Measurements from ENCODE around the gene ABCC2. TPM values are rescaled to one million over a fixed set of nuclear protein-coding genes. Genes with fewer than 3 reads are reported as not detected.
A peak's percentile ranks its signal among the peaks of the same experiment; 100 is the strongest.

The ABCC2 gene
- total and polyA plus RNA-seq, 7 donors: 0.41 to 3.9 (median 1.3) TPM; not detected in 1

DNA sequence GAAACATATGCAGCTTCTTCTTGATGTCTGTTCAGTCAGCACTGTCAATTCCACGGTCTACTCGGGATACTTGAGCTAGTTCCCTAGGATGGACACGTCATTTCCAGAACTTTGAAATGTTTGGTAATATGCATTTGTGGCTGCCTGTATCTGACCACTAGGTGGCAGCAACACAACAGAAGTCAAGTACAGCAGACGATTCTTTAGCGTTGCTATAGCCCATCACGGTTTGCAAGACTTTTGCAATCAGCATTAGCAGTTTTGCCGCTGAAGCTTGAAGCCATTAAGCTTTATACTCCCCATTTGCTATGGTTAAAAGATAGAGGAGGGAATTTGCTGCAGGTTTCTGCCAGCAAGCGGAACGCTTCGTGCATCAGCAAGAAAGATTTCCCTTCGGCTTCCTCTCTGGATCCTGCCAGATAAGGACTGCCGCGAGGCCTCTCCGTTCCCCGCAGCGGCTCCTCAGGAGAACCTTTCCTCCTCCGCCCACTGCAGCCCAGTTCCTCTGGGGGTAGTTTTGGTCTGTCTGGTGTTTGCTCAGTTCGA lies 63.5 kb downstream of the ABCC2 start:
- Histone ChIP-seq H3K9me3 (no peaks in the 10 kb centered on the region), H3K36me3 (no peaks in the 10 kb centered on the region), H3K4me1 (peaks cover 0 to 16% (median 4%) of the 10 kb centered on the region in 4 donors), H3K4me3 (peak overlapping the region in 3 of 4 donors; percentile 26 to 41 (median 32)), H3K27me3 (no peaks in the 10 kb centered on the region), H3K27ac (peak overlapping the region in 1 of 4 donors; percentile 60)
- TF ChIP-seq, protein P1, sequence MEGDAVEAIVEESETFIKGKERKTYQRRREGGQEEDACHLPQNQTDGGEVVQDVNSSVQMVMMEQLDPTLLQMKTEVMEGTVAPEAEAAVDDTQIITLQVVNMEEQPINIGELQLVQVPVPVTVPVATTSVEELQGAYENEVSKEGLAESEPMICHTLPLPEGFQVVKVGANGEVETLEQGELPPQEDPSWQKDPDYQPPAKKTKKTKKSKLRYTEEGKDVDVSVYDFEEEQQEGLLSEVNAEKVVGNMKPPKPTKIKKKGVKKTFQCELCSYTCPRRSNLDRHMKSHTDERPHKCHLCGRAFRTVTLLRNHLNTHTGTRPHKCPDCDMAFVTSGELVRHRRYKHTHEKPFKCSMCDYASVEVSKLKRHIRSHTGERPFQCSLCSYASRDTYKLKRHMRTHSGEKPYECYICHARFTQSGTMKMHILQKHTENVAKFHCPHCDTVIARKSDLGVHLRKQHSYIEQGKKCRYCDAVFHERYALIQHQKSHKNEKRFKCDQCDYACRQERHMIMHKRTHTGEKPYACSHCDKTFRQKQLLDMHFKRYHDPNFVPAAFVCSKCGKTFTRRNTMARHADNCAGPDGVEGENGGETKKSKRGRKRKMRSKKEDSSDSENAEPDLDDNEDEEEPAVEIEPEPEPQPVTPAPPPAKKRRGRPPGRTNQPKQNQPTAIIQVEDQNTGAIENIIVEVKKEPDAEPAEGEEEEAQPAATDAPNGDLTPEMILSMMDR (IDR thresholded peaks at IDR 0.05): peak; percentile 88 to 96 (median 90)
- TF ChIP-seq EP300 (IDR thresholded peaks at IDR 0.05) (no peak), POLR2A (IDR thresholded peaks at IDR 0.05) (no peak)
- 5 to 7% methylated on average over 18 of the region's 18 CpGs for WGBS, 2 donors
- intact Hi-C loops (cut with DNase I): loop anchor here (1.0 to 10.0 kb wide), 3 partner anchors 165 to 339 kb away; partner anchors contain the start of gene ERLIN1
- DNase-seq: peak; percentile 91

GRCh38 chr10:99849057-99849456 lies 66.6 kb downstream of the ABCC2 start:
- WGBS, 2 donors: 79 to 92% methylated on average over 7 of the region's 7 CpGs
- no peaks in the 10 kb centered on the region for H3K9me3 ChIP-seq
- no peak for DNase-seq
- H3K27me3 ChIP-seq: no peaks in the 10 kb centered on the region
- peaks cover 0 to 16% (median 4%) of the 10 kb centered on the region in 4 donors for H3K4me1 ChIP-seq
- TF ChIP-seq, protein P1 (IDR thresholded peaks at IDR 0.05): no peak
- TF ChIP-seq EP300 (IDR thresholded peaks at IDR 0.05) (no peak), POLR2AphosphoS5 (IDR thresholded peaks at IDR 0.05) (no peak), POLR2A (IDR thresholded peaks at IDR 0.05) (no peak)
- no peak overlapping the region for H3K27ac ChIP-seq
- H3K4me3 ChIP-seq: no peak overlapping the region
- H3K36me3 ChIP-seq: no peaks in the 10 kb centered on the region
- intact Hi-C loops (cut with DNase I): loop anchor here (10.0 kb wide), 1 partner anchor 336 kb away; the partner anchor contains the start of gene ERLIN1

- Histone ChIP-seq H3K27me3 (no peaks in the 10 kb centered on the region), H3K4me1 (peaks cover 0 to 16% (median 4%) of the 10 kb centered on the region in 4 donors), H3K27ac (no peak overlapping the region), H3K9me3 (no peaks in the 10 kb centered on the region), H3K36me3 (no peaks in the 10 kb centered on the region), H3K4me3 (no peak overlapping the region)
- WGBS, 2 donors: 22 to 73% methylated on average over 2 of the region's 2 CpGs
- no peak for DNase-seq
- TF ChIP-seq POLR2AphosphoS5 (IDR thresholded peaks at IDR 0.05) (no peak), POLR2A (IDR thresholded peaks at IDR 0.05) (no peak), EP300 (IDR thresholded peaks at IDR 0.05) (no peak)
- TF ChIP-seq, protein P1 (IDR thresholded peaks at IDR 0.05): no peak
- intact Hi-C loops (cut with DNase I): loop anchor here (10.0 kb wide), 1 partner anchor 335 kb away; the partner anchor contains the start of gene ERLIN1
These were observed 67.1 kb downstream of the ABCC2 start for GRCh38 chr10:99849536-99849935.

- no peak for TF ChIP-seq EP300 (IDR thresholded peaks at IDR 0.05)
- TF ChIP-seq, protein P1 (IDR thresholded peaks at IDR 0.05): no peak
- TF ChIP-seq POLR2AphosphoS5 (IDR thresholded peaks at IDR 0.05): no peak
- no peak for TF ChIP-seq POLR2A (IDR thresholded peaks at IDR 0.05)
- H3K4me3 ChIP-seq: no peak overlapping the region
- no peaks in the 10 kb centered on the region for H3K27me3 ChIP-seq
- H3K36me3 ChIP-seq: no peaks in the 10 kb centered on the region
- no peak for DNase-seq
- intact Hi-C loops (cut with DNase I): no loop called here
- H3K9me3 ChIP-seq: no peaks in the 10 kb centered on the region
- H3K4me1 ChIP-seq: peaks cover 0 to 16% (median 4%) of the 10 kb centered on the region in 4 donors
- no peak overlapping the region for H3K27ac ChIP-seq
- WGBS, 2 donors: 73 to 84% methylated on average over 11 of the region's 11 CpGs
These were observed 67.8 kb downstream of the ABCC2 start for GRCh38 chr10:99850021-99850766.
